Endothelial cell of umbilical vein (primary cell): Measurements from ENCODE around the gene DIPK1C. TPM values are rescaled to one million over a fixed set of nuclear protein-coding genes. Genes with fewer than 3 reads are reported as not detected.

ENCODE experiments used
- BruUV-seq: library from RNA; stranded (reverse); fragments of 400-500 nt; replicated peaks from 2 replicates; lab custom pipeline; 2021; lab: Mats Ljungman, UMichigan
- CTCF ChIA-PET: fragments of 300-600, 350-600 bp; sonication (Branson Sonifier 250); formaldehyde crosslinking; loops from one replicate; lab custom pipeline; 2021; ENCODE audit warnings: antibody characterized with exemption, inconsistent platforms; lab: Charles Lee
- POLR2A ChIA-PET: fragments of 300-600, 350-600 bp; sonication (Branson Sonifier 250); formaldehyde crosslinking; loops from one replicate; lab custom pipeline; 2021; ENCODE audit warnings: antibody characterized with exemption, inconsistent platforms; lab: Charles Lee
- DNase-seq: peaks from one replicate; pipeline ENCODE4 v3.0.0-alpha.2; 2011; ENCODE audit warnings: low read depth, low spot score
- FAIRE-seq: peaks from 2 replicates; lab custom pipeline; 2011; peaks lifted over from hg19 to GRCh38; lab: Jason Lieb, UNC
- H2AFZ ChIP-seq: 2 replicates; pipeline ENCODE4 v1.6.0; 2012; ENCODE audit warnings: low read depth, low read length, control low read depth, inconsistent platforms
- H3K27ac ChIP-seq: 2 replicates; pipeline ENCODE4 v1.5.1; 2011; ENCODE audit warnings: low read depth, mild to moderate bottlenecking, control low read depth, low read length, moderate library complexity; ENCODE audit not compliant: insufficient read depth
- H3K27me3 ChIP-seq, 2 experiments: 2 replicates each; pipeline versions ENCODE4 v1.6.0 to v1.6.1; 2011; ENCODE audit warnings: low read length in 2 of 2, mixed read lengths in 1 of 2; ENCODE audit not compliant: control insufficient read depth in 2 of 2, insufficient read depth in 2 of 2
- H3K36me3 ChIP-seq, 2 experiments: 2 replicates in 1 of 2; 3 replicates in 1 of 2; pipeline ENCODE4 v1.5.1; 2011; ENCODE audit warnings: low read length in 2 of 2, mild to moderate bottlenecking in 1 of 2, moderate library complexity in 1 of 2; ENCODE audit not compliant: control insufficient read depth in 2 of 2, insufficient read depth in 2 of 2; ENCODE audit errors: extremely low read depth in 1 of 2
- H3K4me1 ChIP-seq: 3 replicates; pipeline ENCODE4 v1.5.1; 2011; ENCODE audit warnings: mild to moderate bottlenecking, low read length; ENCODE audit not compliant: control insufficient read depth, insufficient read depth; ENCODE audit errors: extremely low read depth
- H3K4me2 ChIP-seq: 2 replicates; pipeline ENCODE4 v1.6.1; 2011; ENCODE audit warnings: low read length, control low read depth, mixed read lengths; ENCODE audit not compliant: insufficient read depth
- H3K4me3 ChIP-seq, 3 experiments: fragments of 200-600 bp in 1 of 3; sonication (generic), shearing (Covaris generic) in 1 of 3; replicated peaks in 1 of 3; 2 replicates each; pipeline ENCODE4 v1.5.1; 2011 to 2016; ENCODE audit warnings: control low read depth in 3 of 3, low read length in 3 of 3, mild to moderate bottlenecking in 2 of 3, inconsistent platforms in 1 of 3, low read depth in 1 of 3, moderate library complexity in 1 of 3; ENCODE audit not compliant: insufficient read depth in 1 of 3
- H3K79me2 ChIP-seq: 2 replicates; pipeline ENCODE4 v1.6.0; 2012; ENCODE audit warnings: low read length, inconsistent platforms; ENCODE audit not compliant: control insufficient read depth, insufficient read depth
- H3K9ac ChIP-seq: replicated peaks from 2 replicates; pipeline ENCODE3; 2011; ENCODE audit warnings: low read length, control low read depth; ENCODE audit not compliant: insufficient read depth; ENCODE audit errors: extremely low read depth
- H3K9me1 ChIP-seq: replicated peaks from 3 replicates; pipeline ENCODE4 v1.6.0; 2011; ENCODE audit warnings: mild to moderate bottlenecking, low read length; ENCODE audit not compliant: control insufficient read depth, insufficient read depth; ENCODE audit errors: extremely low read depth
- H3K9me3 ChIP-seq: replicated peaks from 2 replicates; pipeline ENCODE4 v1.5.1; 2012; ENCODE audit warnings: low read length, inconsistent platforms; ENCODE audit not compliant: control insufficient read depth, insufficient read depth
- H4K20me1 ChIP-seq: replicated peaks from 2 replicates; pipeline ENCODE3; 2011; ENCODE audit warnings: mild to moderate bottlenecking, low read length; ENCODE audit not compliant: control insufficient read depth, insufficient read depth; ENCODE audit errors: extremely low read depth
- CTCF ChIP-seq, 2 donors: IDR thresholded peaks; 1 replicate in 1 of 2; 2 replicates in 1 of 2; pipeline ENCODE4 v1.5.1; 2011; ENCODE audit warnings: low read length in 2 of 2, mild to moderate bottlenecking in 2 of 2, moderate library complexity in 2 of 2, control low read depth in 1 of 2, inconsistent platforms in 1 of 2, low read depth in 1 of 2; ENCODE audit not compliant: insufficient read depth in 1 of 2; ENCODE audit errors: extremely low read depth in 1 of 2
- EZH2 ChIP-seq: IDR thresholded peaks from 2 replicates; pipeline ENCODE4 v1.6.1; 2012; ENCODE audit warnings: borderline replicate concordance, low read depth, mild to moderate bottlenecking, moderate library complexity, low read length, inconsistent platforms; ENCODE audit not compliant: severe bottlenecking
- FOS ChIP-seq: IDR thresholded peaks from 2 replicates; pipeline ENCODE4 v1.6.1; 2011; ENCODE audit warnings: mild to moderate bottlenecking, low read length, moderate library complexity, borderline replicate concordance; ENCODE audit not compliant: insufficient read depth
- GATA2 ChIP-seq: IDR thresholded peaks from 2 replicates; pipeline ENCODE4 v1.7.0; 2011; ENCODE audit warnings: low read depth, mild to moderate bottlenecking, moderate library complexity, mixed read lengths, low read length; ENCODE audit not compliant: insufficient read length, insufficient read depth
- JUN ChIP-seq: IDR thresholded peaks from 2 replicates; pipeline ENCODE4 v1.6.1; 2011; ENCODE audit warnings: borderline replicate concordance, low read depth; ENCODE audit not compliant: insufficient read length, insufficient read depth
- MYC ChIP-seq: IDR thresholded peaks from one replicate; pipeline ENCODE4 v1.6.1; 2011; ENCODE audit warnings: mild to moderate bottlenecking, low read depth, low read length
- POLR2A ChIP-seq: IDR thresholded peaks from 2 replicates; pipeline ENCODE4 v1.6.1; 2012; ENCODE audit warnings: low read depth, mild to moderate bottlenecking, control low read depth, low read length
- POLR2AphosphoS5 ChIP-seq: IDR thresholded peaks from 2 replicates; pipeline ENCODE4 v1.6.1; 2012; ENCODE audit warnings: low read depth, mild to moderate bottlenecking, control low read depth, low read length, moderate library complexity; ENCODE audit not compliant: insufficient read depth
- dilution Hi-C: fragments of 300-500 bp; cut with MboI; formaldehyde crosslinking; loops from one replicate; pipeline ENCODE4 v1.15.0; 2019; ENCODE audit warnings: low sequenced_read_pairs; ENCODE audit not compliant: extremely low pct_ligation_motif_present
- intact Hi-C: fragments of 100-400 bp; cut with micrococcal nuclease; formaldehyde crosslinking; loops from one replicate; pipeline ENCODE4 v1.10.0; 2022
- polyA plus RNA-seq, 4 experiments: library from polyadenylated mRNA; depleted of rRNA in 3 of 4; stranded (reverse) in 3 of 4; unstranded in 1 of 4; fragments of >200 nt; gene quantifications; 2 replicates each; pipeline versions ENCODE4 v1.2.1 to v1.2.3, GENCODE V29; 2011 to 2012; ENCODE audit warnings: missing spikeins in 1 of 4
- total RNA-seq: library from RNA; stranded (reverse); gene quantifications from 2 replicates; pipeline ENCODE4 v1.2.3, GENCODE V29; 2021
- TF ChIP-seq, protein P1 (sequence below): IDR thresholded peaks from 2 replicates; pipeline ENCODE4 v1.6.1; 2011; ENCODE audit not compliant: insufficient read depth, insufficient read length

The DIPK1C gene
- total and polyA plus RNA-seq, 2 donors (not counting 3 experiments of a cell fraction or from before 2014, with no cell fraction given), result not detected

- BruUV-seq, result no TSS peak
- Histone ChIP-seq H3K4me2 (no peak overlapping the region), H3K36me3 (no peaks in the 10 kb centered on the region), H3K9me3 (no peaks in the 10 kb centered on the region), H2AFZ (no peak overlapping the region), H3K27ac (no peak overlapping the region), H3K27me3 (no peaks in the 10 kb centered on the region), H3K9ac (no peak overlapping the region), H3K9me1 (no peaks in the 10 kb centered on the region), H3K79me2 (no peaks in the 10 kb centered on the region), H3K4me1 (no peaks in the 10 kb centered on the region), H4K20me1 (no peaks in the 10 kb centered on the region), H3K4me3 (no peak overlapping the region)
- CTCF ChIA-PET, result no interaction called here
- POLR2A ChIA-PET, result no interaction called here
- intact Hi-C loops (no loop called here), dilution Hi-C loops (no loop called here)
- FAIRE-seq (no peak), DNase-seq (no peak)
- TF ChIP-seq POLR2A (no peak), MYC (no peak), FOS (no peak), EZH2 (no peak), CTCF (IDR thresholded peaks at IDR 0.05; ENCODE audit: extremely low read depth in 1 of 2, insufficient read depth in 1 of 2, low read depth in 1 of 2, low read length in 2 of 2) (no peak), JUN (no peak), GATA2 (no peak), POLR2AphosphoS5 (no peak)
- TF ChIP-seq, protein P1, sequence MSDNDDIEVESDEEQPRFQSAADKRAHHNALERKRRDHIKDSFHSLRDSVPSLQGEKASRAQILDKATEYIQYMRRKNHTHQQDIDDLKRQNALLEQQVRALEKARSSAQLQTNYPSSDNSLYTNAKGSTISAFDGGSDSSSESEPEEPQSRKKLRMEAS, result no peak
Measured at GRCh38 chr18:74390900-74391299, 66.2 kb downstream of the DIPK1C start.
